B cell (primary cell): ENCODE results near the gene KMO. TPM values are rescaled to one million over a fixed set of nuclear protein-coding genes. Genes with fewer than 3 reads are reported as not detected.
A peak's percentile ranks its signal among the peaks of the same experiment; 100 is the strongest.

Source experiments
- ATAC-seq: fragments of 200-7000 bp; cut with Tn5 transposase; one replicate; pipeline ENCODE4 v1.10.0; 2021; ENCODE audit warnings: low read depth, mild to moderate bottlenecking, moderate number of reproducible peaks, moderate library complexity
- CTCF ChIA-PET: fragments of 350-600 bp; sonication (Branson Sonifier 250); formaldehyde crosslinking; loops from one replicate; lab custom pipeline; 2021; ENCODE audit warnings: antibody characterized with exemption, inconsistent platforms; lab: Charles Lee
- POLR2A ChIA-PET: fragments of 350-600 bp; sonication (Branson Sonifier 250); formaldehyde crosslinking; loops from one replicate; lab custom pipeline; 2021; ENCODE audit warnings: antibody characterized with exemption; lab: Charles Lee
- DNase-seq: peaks from one replicate; pipeline ENCODE4 v3.0.0; 2013
- H2AFZ ChIP-seq: 2 replicates; pipeline ENCODE4 v1.6.1; 2012; ENCODE audit warnings: mild to moderate bottlenecking, low read depth, low read length; ENCODE audit not compliant: insufficient read depth, poor library complexity, severe bottlenecking
- H3K27ac ChIP-seq, 2 donors: 1 replicate in 1 of 2; 2 replicates in 1 of 2; pipeline ENCODE4 v1.5.1; 2012 to 2013; ENCODE audit warnings: low read length in 2 of 2, mild to moderate bottlenecking in 2 of 2, moderate library complexity in 1 of 2
- H3K27me3 ChIP-seq, 4 experiments: fragments of 200-600 bp in 1 of 4; sonication (generic) in 1 of 4; replicated peaks in 1 of 4; 1 replicate in 2 of 4; 2 replicates in 2 of 4; pipeline versions ENCODE4 v1.6.1 to v1.7.0; 2013 to 2016; ENCODE audit warnings: low read length in 3 of 4, mild to moderate bottlenecking in 2 of 4, mixed read lengths in 1 of 4, moderate library complexity in 1 of 4; ENCODE audit not compliant: insufficient read depth in 4 of 4, control insufficient read depth in 3 of 4; ENCODE audit errors: control extremely low read depth in 1 of 4
- H3K36me3 ChIP-seq, 2 experiments: replicated peaks in 1 of 2; 1 replicate in 1 of 2; 2 replicates in 1 of 2; pipeline versions ENCODE4 v1.6.1 to v1.7.1; 2013; ENCODE audit warnings: low read length in 1 of 2; ENCODE audit not compliant: insufficient read depth in 2 of 2, control insufficient read depth in 1 of 2; ENCODE audit errors: control extremely low read depth in 1 of 2, extremely low read depth in 1 of 2
- H3K4me1 ChIP-seq, 2 donors: fragments of 200-600 bp in 1 of 2; sonication (generic) in 1 of 2; 1 replicate in 1 of 2; 2 replicates in 1 of 2; pipeline versions ENCODE4 v1.5.1 to v1.6.1; 2013 to 2017; ENCODE audit warnings: low read length in 2 of 2; ENCODE audit not compliant: control insufficient read depth in 2 of 2, insufficient read depth in 2 of 2
- H3K4me2 ChIP-seq: replicated peaks from 2 replicates; pipeline ENCODE3; 2012; ENCODE audit warnings: mild to moderate bottlenecking, low read depth, low read length; ENCODE audit not compliant: poor library complexity, severe bottlenecking
- H3K4me3 ChIP-seq, 5 experiments: fragments of 200-600 bp in 1 of 5; sonication (generic) in 1 of 5; 1 replicate in 3 of 5; 2 replicates in 2 of 5; pipeline versions ENCODE4 v1.5.1 to v1.7.0; 2011 to 2016; ENCODE audit warnings: low read length in 4 of 5, mild to moderate bottlenecking in 4 of 5, low read depth in 2 of 5, control low read depth in 1 of 5, moderate library complexity in 1 of 5; ENCODE audit not compliant: insufficient read depth in 1 of 5; ENCODE audit errors: control extremely low read depth in 1 of 5, extremely low read depth in 1 of 5
- H3K79me2 ChIP-seq: fragments of 200-600 bp; sonication (generic); one replicate; pipeline ENCODE4 v1.6.0; 2016; ENCODE audit warnings: low read length; ENCODE audit not compliant: control insufficient read depth, insufficient read depth
- H3K9ac ChIP-seq: fragments of 200-600 bp; sonication (generic); 2 replicates; pipeline ENCODE4 v1.6.1; 2017; ENCODE audit warnings: mild to moderate bottlenecking, low read length, moderate library complexity
- H3K9me3 ChIP-seq, 3 donors: one replicate each; pipeline versions ENCODE4 v1.6.1 to v1.7.1; 2013; ENCODE audit warnings: low read length in 2 of 3; ENCODE audit not compliant: control insufficient read depth in 2 of 3, insufficient read depth in 1 of 3; ENCODE audit errors: control extremely low read depth in 1 of 3
- H4K20me1 ChIP-seq: 2 replicates; pipeline ENCODE4 v1.6.0; 2012; ENCODE audit warnings: mild to moderate bottlenecking, low read length; ENCODE audit not compliant: insufficient read depth, control insufficient read depth, poor library complexity, severe bottlenecking
- H3K27ac Mint-ChIP-seq: one replicate; pipeline ENCODE4 v1.8.0; 2021; ENCODE audit warnings: mixed read lengths
- H3K27me3 Mint-ChIP-seq: one replicate; pipeline ENCODE4 v1.8.0; 2021; ENCODE audit warnings: mixed read lengths
- H3K4me1 Mint-ChIP-seq: one replicate; pipeline ENCODE4 v1.8.0; 2021; ENCODE audit warnings: mixed read lengths
- H3K4me3 Mint-ChIP-seq: one replicate; pipeline ENCODE4 v1.8.0; 2021; ENCODE audit warnings: mixed read lengths
- H3K9me3 Mint-ChIP-seq: one replicate; pipeline ENCODE4 v1.8.0; 2022; ENCODE audit warnings: mixed read lengths; ENCODE audit not compliant: insufficient read depth
- CTCF ChIP-seq: fragments of 200-600 bp; IDR thresholded peaks from one replicate; pipeline ENCODE4 v1.8.0; 2022; ENCODE audit warnings: antibody characterized with exemption, mild to moderate bottlenecking
- EZH2 ChIP-seq: IDR thresholded peaks from 2 replicates; pipeline ENCODE4 v1.6.1; 2012; ENCODE audit warnings: borderline replicate concordance, low read depth, mild to moderate bottlenecking, moderate library complexity, low read length; ENCODE audit not compliant: insufficient read depth, poor library complexity, severe bottlenecking
- WGBS: methylation state at CpG from one replicate; pipeline ENCODE4 v1.1.5; 2013; ENCODE audit warnings: missing lambda C conversion rate; ENCODE audit not compliant: insufficient coverage; 5-methylcytosine and 5-hydroxymethylcytosine counted together
- intact Hi-C: fragments of 100-400 bp; cut with micrococcal nuclease; formaldehyde crosslinking; loops from one replicate; pipeline ENCODE4 v1.10.0; 2022
- polyA minus RNA-seq: library from RNA; depleted of rRNA, polyadenylated mRNA; stranded (reverse); fragments of >200 nt; gene quantifications from 2 replicates; pipeline ENCODE4 v1.2.3, GENCODE V29; 2012
- polyA plus RNA-seq: library from polyadenylated mRNA; depleted of rRNA; stranded (reverse); fragments of >200 nt; gene quantifications from 2 replicates; pipeline ENCODE4 v1.2.3, GENCODE V29; 2012
- total RNA-seq, 2 donors: library from RNA; stranded (reverse); fragments of 120-200 nt in 1 of 2; gene quantifications; 1 replicate in 1 of 2; 2 replicates in 1 of 2; pipeline versions ENCODE4 v1.2.3 to v1.2.4, GENCODE V29; 2013 to 2022

KMO gene
- total RNA-seq = 12.8 and 14.0 TPM in 2 replicates
- 72.9 TPM for total RNA-seq (2013)
- 29.0 and 34.0 TPM in 2 replicates for polyA plus RNA-seq
- 25.9 and 46.4 TPM in 2 replicates for polyA minus RNA-seq

DNA sequence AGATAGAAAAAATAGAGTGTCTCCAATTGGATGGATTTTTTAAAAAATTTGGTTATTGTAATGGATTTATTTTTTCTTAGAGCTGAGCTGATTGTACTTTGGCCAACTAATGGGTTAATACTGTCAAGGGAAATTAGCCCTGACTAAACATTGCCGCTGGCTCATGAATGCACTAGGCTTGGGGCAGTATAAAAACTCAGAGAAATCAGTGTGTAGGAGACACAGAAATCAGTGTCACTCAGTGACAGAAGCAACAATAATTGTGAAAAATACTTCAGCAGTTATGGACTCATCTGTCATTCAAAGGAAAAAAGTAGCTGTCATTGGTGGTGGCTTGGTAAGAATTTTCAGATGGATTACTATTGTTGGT lies at the start of gene KMO:
TSS of gene KMO (plus strand) at position 217 of the 370 bp plus-strand sequence. CDS start at position 284, 67 bp downstream.
- Histone ChIP-seq H4K20me1 (no peaks in the 10 kb centered on the region), H3K4me2 (peak within 1 kb of the TSS; percentile 82), H3K27me3 (no peaks in the 10 kb centered on the region), H3K36me3 (peaks cover 4 to 11% of the 10 kb centered on the region in 2 experiments), H3K9ac (peak within 1 kb of the TSS; percentile 78), H3K27ac (peak within 1 kb of the TSS; percentile 87 to 96), H2AFZ (peak within 1 kb of the TSS; percentile 80), H3K4me3 (peak within 1 kb of the TSS; percentile 58 to 98 (median 78)), H3K9me3 (no peaks in the 10 kb centered on the region), H3K79me2 (peaks cover 46% of the 10 kb centered on the region), H3K4me1 (peaks cover 36 to 48% of the 10 kb centered on the region in 2 donors)
- Mint-ChIP-seq H3K4me1 (peaks cover 48% of the 10 kb centered on the region), H3K4me3 (peak within 1 kb of the TSS; percentile 92), H3K9me3 (peaks cover 3% of the 10 kb centered on the region), H3K27me3 (no peaks in the 10 kb centered on the region), H3K27ac (peak within 1 kb of the TSS; percentile 96)
- TF ChIP-seq EZH2 (no peak), CTCF (no peak)
- ATAC-seq (peak; percentile 26), DNase-seq (peak; percentile 76)
- intact Hi-C loops = loop anchor here (1.0 to 10.0 kb wide), 4 partner anchors 108 to 1795 kb away; partner anchors contain the start of genes CEP170, CHML, OPN3 and SDCCAG8
- POLR2A ChIA-PET = interaction anchor here (3.5 kb wide), 1 partner anchor 19 kb away, joined by 43 read pairs; no protein-coding TSS in a partner anchor
- WGBS = 0% methylated on average over 1 of the region's 1 CpG
- CTCF ChIA-PET = interaction anchor here (0.8 to 1.6 kb wide), 6 partner anchors 18 to 466 kb away, joined by 4 to 12 read pairs (median 6); partner anchors contain the start of gene MAP1LC3C

DNA sequence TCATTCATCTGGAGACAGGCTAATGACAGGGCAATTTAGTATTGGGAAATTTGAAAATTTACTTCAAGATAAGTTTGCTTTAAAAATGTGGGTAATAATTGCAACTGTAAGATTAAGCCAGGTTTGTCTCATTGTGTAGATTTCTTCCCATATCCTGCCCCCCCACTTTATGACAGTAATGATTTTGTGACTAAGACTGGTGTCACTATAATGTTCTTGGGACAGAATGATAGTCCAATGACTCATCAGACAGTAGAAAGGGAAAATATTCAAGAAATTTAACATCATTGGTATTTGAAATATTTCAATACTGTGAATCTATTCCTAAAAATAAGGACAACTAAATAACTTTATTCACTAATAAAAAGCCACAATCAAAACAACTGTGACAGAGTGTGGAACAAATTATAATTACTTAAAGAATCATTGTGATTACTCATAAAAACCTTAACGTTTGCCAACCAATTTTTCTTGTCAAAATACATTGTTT lies 49.4 kb upstream of the KMO start:
- no peak overlapping the region for H3K4me2 ChIP-seq
- H3K4me1 Mint-ChIP-seq = peaks cover 7% of the 10 kb centered on the region

More for the DNA sequence above, 49.4 kb upstream of the KMO start:
- Histone ChIP-seq H2AFZ (no peak overlapping the region), H3K9me3 (no peaks in the 10 kb centered on the region), H3K4me3 (no peak overlapping the region), H3K9ac (no peak overlapping the region), H3K36me3 (no peaks in the 10 kb centered on the region), H3K79me2 (no peaks in the 10 kb centered on the region), H3K4me1 (peaks cover 2 to 7% of the 10 kb centered on the region in 2 donors), H3K27ac (no peak overlapping the region), H3K27me3 (no peaks in the 10 kb centered on the region), H4K20me1 (no peaks in the 10 kb centered on the region)
- TF ChIP-seq EZH2 (no peak), CTCF (no peak)
- Mint-ChIP-seq H3K27ac (no peak overlapping the region), H3K4me3 (no peak overlapping the region), H3K9me3 (no peaks in the 10 kb centered on the region), H3K27me3 (no peaks in the 10 kb centered on the region)
- intact Hi-C loops = no loop called here
- no peak for ATAC-seq
- no peak for DNase-seq
- POLR2A ChIA-PET = no interaction called here
- CTCF ChIA-PET = no interaction called here
- no CpG with 5 or more reads among the region's 1 CpG for WGBS
